ENCODE results near the gene DMBX1.

- no peak for TF ChIP-seq CTCF (IDR thresholded peaks at IDR 0.05)
- no peak for TF ChIP-seq EZH2 (IDR thresholded peaks at IDR 0.05; ENCODE audit: borderline replicate concordance, insufficient read depth, low read depth, low read length, poor library complexity, severe bottlenecking)
Measured at GRCh38 chr1:46456411-46456963, 33.1 kb upstream of the DMBX1 start.
